Muscle layer of colon (tissue), 2 donors: ENCODE data around the gene OR10AG1.

ENCODE experiments used
- H3K27ac ChIP-seq: one replicate; pipeline ENCODE4 v1.7.0; 2013; ENCODE audit warnings: low read depth, mild to moderate bottlenecking, low read length, moderate library complexity
- H3K27me3 ChIP-seq, 2 donors: one replicate each; pipeline ENCODE4 v1.7.0; 2013; ENCODE audit warnings: low read length in 2 of 2, mild to moderate bottlenecking in 2 of 2; ENCODE audit not compliant: insufficient read depth in 2 of 2, control insufficient read depth in 1 of 2
- H3K36me3 ChIP-seq: one replicate; pipeline ENCODE4 v1.7.0; 2013; ENCODE audit warnings: mild to moderate bottlenecking, low read length; ENCODE audit not compliant: insufficient read depth
- H3K4me1 ChIP-seq: one replicate; pipeline ENCODE4 v1.7.0; 2013; ENCODE audit warnings: mild to moderate bottlenecking, low read length; ENCODE audit not compliant: insufficient read depth
- H3K4me3 ChIP-seq, 2 donors: one replicate each; pipeline ENCODE4 v1.7.0; 2013; ENCODE audit warnings: low read length in 2 of 2, low read depth in 1 of 2, mild to moderate bottlenecking in 1 of 2, moderate library complexity in 1 of 2
- H3K9ac ChIP-seq: one replicate; pipeline ENCODE4 v1.7.0; 2013; ENCODE audit warnings: low read length
- H3K9me3 ChIP-seq: one replicate; pipeline ENCODE4 v1.7.0; 2013; ENCODE audit warnings: mild to moderate bottlenecking, low read length
- donor health status: abdominal sarcoma.
- donor health status: Adenocarcinoma of cecum.

The OR10AG1 gene

DNA sequence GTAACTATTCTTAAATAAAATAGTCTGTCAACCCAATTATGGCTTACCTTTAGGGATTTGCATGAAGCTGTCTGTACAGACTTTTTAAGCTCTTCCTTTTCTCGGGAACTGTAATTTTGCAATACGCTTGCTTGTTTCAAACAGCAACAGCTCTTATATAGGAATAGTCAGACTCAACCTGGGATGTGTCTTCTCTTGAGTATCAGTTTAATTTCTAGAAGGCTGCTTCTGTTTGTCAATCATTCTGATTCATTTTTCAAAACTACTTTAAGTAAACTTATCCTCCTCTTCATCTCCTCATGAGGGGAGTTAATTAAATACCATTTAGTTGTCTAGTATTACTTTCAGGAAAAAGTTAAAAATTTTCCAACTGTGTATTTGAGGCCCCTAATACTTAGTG lies at the start of gene OR10AG1:
TSS of gene OR10AG1 (minus strand) at position 101 of the 400 bp plus-strand sequence. CDS start at position 63, 38 bp downstream.
- Histone ChIP-seq H3K9ac (no peak within 1 kb of the TSS), H3K27me3 (no peaks in the 10 kb centered on the region), H3K36me3 (no peaks in the 10 kb centered on the region), H3K4me1 (no peaks in the 10 kb centered on the region), H3K27ac (no peak within 1 kb of the TSS), H3K9me3 (no peaks in the 10 kb centered on the region), H3K4me3 (no peak within 1 kb of the TSS)

DNA sequence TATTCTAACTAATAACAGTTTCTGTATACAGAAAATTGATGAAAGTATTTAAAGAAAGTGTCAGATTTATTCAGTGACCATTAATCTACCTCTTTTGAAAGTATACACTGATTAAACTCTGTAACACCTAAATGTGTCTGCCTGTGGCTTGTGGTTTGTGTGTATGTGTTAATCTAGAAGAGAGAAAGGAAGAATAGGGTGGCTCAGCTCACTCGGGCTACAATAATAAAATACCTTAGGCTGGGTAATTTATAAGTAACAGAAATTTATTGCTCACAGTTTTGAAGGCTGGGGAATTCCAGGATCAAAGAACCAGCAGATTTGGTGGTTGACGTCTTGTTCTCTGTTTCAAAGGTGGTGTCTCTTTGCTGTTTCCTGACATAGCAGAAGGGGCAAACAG lies 44.1 kb upstream of the OR10AG1 start:
- Histone ChIP-seq H3K27me3 (no peaks in the 10 kb centered on the region), H3K36me3 (no peaks in the 10 kb centered on the region), H3K4me3 (no peak overlapping the region), H3K27ac (no peak overlapping the region), H3K9ac (no peak overlapping the region), H3K9me3 (no peaks in the 10 kb centered on the region), H3K4me1 (no peaks in the 10 kb centered on the region)

DNA sequence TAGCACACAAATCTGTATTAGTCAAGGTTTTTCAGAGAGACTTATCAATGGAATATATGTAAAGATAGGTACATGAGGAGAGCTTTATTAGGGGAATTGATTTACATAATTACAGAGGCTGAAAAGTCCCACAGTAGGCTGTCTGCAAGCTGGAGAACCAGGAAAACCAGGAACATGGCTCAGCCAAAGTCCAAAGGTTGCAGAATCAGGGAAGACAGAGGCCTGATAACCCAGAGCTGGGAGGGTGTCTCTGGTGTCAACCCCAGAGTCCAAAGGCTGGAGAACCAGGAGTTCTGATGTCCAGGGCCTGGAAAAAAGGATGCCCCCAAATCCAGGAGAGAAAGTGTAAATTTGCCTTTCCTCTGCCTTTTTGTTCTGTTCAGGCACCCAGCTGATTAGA lies 41.0 kb upstream of the OR10AG1 start:
- Histone ChIP-seq H3K4me3 (no peak overlapping the region), H3K27me3 (no peaks in the 10 kb centered on the region), H3K4me1 (no peaks in the 10 kb centered on the region), H3K36me3 (no peaks in the 10 kb centered on the region), H3K9ac (no peak overlapping the region), H3K27ac (no peak overlapping the region), H3K9me3 (no peaks in the 10 kb centered on the region)

- H3K9ac ChIP-seq: no peak within 1 kb of the TSS
Measured at GRCh38 chr11:55994525-55994924, 24.8 kb upstream of the OR10AG1 start, which contains the start of gene OR5F1. Gene OR5F1, minus strand, starts transcription at chr11:55994625. Its CDS starts 0 bp downstream, at chr11:55994625.

DNA sequence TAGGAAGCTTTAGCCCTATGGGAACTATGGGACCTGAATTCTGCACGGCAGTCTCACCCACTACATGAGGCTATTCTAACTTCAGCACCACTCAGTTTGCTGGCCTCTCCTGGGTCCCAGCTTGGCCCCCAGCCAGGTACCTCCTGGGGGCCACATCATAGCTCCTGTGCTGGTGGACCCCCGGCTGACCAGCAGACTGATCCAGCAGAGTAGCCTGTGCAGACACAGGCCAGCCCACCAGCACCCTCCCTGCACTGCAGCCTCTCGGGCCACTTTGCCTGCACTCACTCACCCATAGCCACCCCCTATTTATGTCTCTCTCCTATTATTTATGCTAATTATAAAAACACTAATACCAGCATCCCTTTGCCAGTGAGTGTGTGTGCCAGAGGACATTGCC lies 1.2 kb upstream of the OR10AG1 start:
- H3K4me1 ChIP-seq: no peaks in the 10 kb centered on the region
- no peak overlapping the region for H3K9ac ChIP-seq

More at GRCh38 chr11:55994525-55994924, 24.8 kb upstream of the OR10AG1 start, which contains the start of gene OR5F1:
- Histone ChIP-seq H3K27ac (no peak within 1 kb of the TSS), H3K9me3 (no peaks in the 10 kb centered on the region), H3K4me3 (no peak within 1 kb of the TSS), H3K36me3 (no peaks in the 10 kb centered on the region), H3K4me1 (no peaks in the 10 kb centered on the region), H3K27me3 (no peaks in the 10 kb centered on the region)

GRCh38 chr11:55967914-55968313 lies 1.8 kb downstream of the OR10AG1 start:
- no peaks in the 10 kb centered on the region for H3K4me1 ChIP-seq
- no peak overlapping the region for H3K27ac ChIP-seq
- no peaks in the 10 kb centered on the region for H3K27me3 ChIP-seq
- no peak overlapping the region for H3K4me3 ChIP-seq
- no peaks in the 10 kb centered on the region for H3K9me3 ChIP-seq
- no peak overlapping the region for H3K9ac ChIP-seq
- H3K36me3 ChIP-seq: no peaks in the 10 kb centered on the region

More for the DNA sequence above, 1.2 kb upstream of the OR10AG1 start:
- Histone ChIP-seq H3K4me3 (no peak overlapping the region), H3K27me3 (no peaks in the 10 kb centered on the region), H3K36me3 (no peaks in the 10 kb centered on the region), H3K27ac (no peak overlapping the region), H3K9me3 (no peaks in the 10 kb centered on the region)

- Histone ChIP-seq H3K4me1 (no peaks in the 10 kb centered on the region), H3K27me3 (no peaks in the 10 kb centered on the region), H3K9me3 (no peaks in the 10 kb centered on the region), H3K4me3 (no peak overlapping the region), H3K36me3 (no peaks in the 10 kb centered on the region), H3K27ac (no peak overlapping the region), H3K9ac (no peak overlapping the region)
Measured at GRCh38 chr11:55966391-55966790, 3.4 kb downstream of the OR10AG1 start.

DNA sequence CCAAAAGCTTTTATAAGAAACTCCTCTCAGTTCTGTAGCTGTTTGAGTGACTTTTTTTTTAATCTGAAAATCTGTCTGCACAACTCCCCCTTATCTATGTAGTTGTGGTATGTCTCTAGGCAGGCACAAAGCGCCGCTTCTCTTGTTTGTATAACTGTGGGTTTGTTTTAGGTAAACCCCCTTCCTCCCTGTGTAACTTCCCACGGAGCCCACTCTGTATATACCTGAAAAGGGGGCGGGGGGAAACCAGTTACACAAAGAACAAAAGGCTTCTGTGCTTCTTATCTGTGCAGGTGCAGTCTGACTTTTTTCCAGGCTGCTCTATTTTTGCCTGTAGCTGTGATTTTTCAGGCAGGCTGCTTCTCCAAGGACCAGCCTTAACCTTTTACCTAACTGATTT lies 13.2 kb downstream of the OR10AG1 start:
- Histone ChIP-seq H3K4me3 (no peak overlapping the region), H3K27ac (no peak overlapping the region), H3K9me3 (no peaks in the 10 kb centered on the region), H3K27me3 (no peaks in the 10 kb centered on the region), H3K4me1 (no peaks in the 10 kb centered on the region), H3K9ac (no peak overlapping the region), H3K36me3 (no peaks in the 10 kb centered on the region)

DNA sequence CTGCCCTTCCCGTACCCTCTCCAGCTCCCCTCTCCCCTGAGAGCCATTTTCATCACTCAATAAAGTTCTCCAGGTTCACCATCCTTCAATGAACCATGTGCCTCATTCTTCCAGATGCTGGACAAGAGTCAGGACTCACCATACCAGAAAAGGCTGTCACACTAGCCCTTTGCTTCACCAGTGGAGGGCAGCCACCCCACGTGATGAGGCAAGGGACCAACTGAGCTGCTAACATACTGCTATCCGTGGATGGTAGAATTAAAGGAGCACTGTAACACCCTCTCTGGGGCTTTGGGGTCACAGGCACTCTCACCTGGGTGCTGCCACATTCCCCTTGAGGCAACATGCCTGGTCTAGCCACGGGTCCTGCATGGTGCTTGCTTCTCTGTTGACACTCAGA lies 20.4 kb downstream of the OR10AG1 start:
- Histone ChIP-seq H3K27me3 (no peaks in the 10 kb centered on the region), H3K27ac (no peak overlapping the region), H3K36me3 (no peaks in the 10 kb centered on the region), H3K9ac (no peak overlapping the region), H3K4me1 (no peaks in the 10 kb centered on the region), H3K9me3 (no peaks in the 10 kb centered on the region), H3K4me3 (no peak overlapping the region)

- no peak overlapping the region for H3K27ac ChIP-seq
- no peaks in the 10 kb centered on the region for H3K36me3 ChIP-seq
- no peaks in the 10 kb centered on the region for H3K9me3 ChIP-seq
- no peaks in the 10 kb centered on the region for H3K4me1 ChIP-seq
- no peak overlapping the region for H3K4me3 ChIP-seq
- H3K27me3 ChIP-seq: no peaks in the 10 kb centered on the region
- H3K9ac ChIP-seq: no peak overlapping the region
Measured at GRCh38 chr11:55942785-55943392, 26.9 kb downstream of the OR10AG1 start.

- Histone ChIP-seq H3K9me3 (no peaks in the 10 kb centered on the region), H3K27me3 (no peaks in the 10 kb centered on the region), H3K4me3 (no peak within 1 kb of the TSS), H3K36me3 (no peaks in the 10 kb centered on the region), H3K4me1 (no peaks in the 10 kb centered on the region), H3K9ac (no peak within 1 kb of the TSS), H3K27ac (no peak within 1 kb of the TSS)
Measured at GRCh38 chr11:55936300-55936699, 33.4 kb downstream of the OR10AG1 start, which contains the start of gene OR5I1. Gene OR5I1, minus strand, starts transcription at chr11:55936400. Its CDS starts 0 bp downstream, at chr11:55936400.

DNA sequence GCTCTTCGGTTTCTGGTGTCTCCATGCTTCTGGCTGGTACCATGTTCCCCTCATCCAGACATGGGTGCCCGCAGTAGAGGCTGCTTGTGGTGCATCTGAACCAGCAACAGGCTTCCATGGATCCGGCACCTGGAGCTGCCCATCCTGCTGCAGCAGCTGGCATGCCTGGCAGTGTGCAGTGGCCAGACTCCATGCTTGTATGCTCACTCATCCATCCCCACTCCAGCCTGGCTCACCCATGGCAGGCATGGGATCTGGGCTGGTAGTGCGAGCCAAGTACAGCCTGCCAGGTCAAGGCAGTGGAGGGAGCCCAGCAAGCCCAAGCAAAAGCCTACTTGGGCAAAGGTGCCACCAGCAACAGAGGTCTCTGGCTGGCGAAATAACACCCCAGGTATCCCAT lies 49.2 kb downstream of the OR10AG1 start:
- no peak overlapping the region for H3K4me3 ChIP-seq
- H3K36me3 ChIP-seq: no peaks in the 10 kb centered on the region
- no peaks in the 10 kb centered on the region for H3K27me3 ChIP-seq
- no peaks in the 10 kb centered on the region for H3K9me3 ChIP-seq
- H3K27ac ChIP-seq: no peak overlapping the region
- no peaks in the 10 kb centered on the region for H3K4me1 ChIP-seq
- H3K9ac ChIP-seq: no peak overlapping the region
